IMR-90 (cell line): ENCODE results near the gene OPTC.

Experiments used
- CEBPB ChIP-seq: IDR thresholded peaks from 2 replicates; pipeline ENCODE4 v1.6.1; 2012; ENCODE audit warnings: low read depth, low read length, improper control_type of control experiment
- CTCF ChIP-seq: conservative IDR thresholded peaks from 2 replicates; pipeline ENCODE4 v1.5.1; 2012; ENCODE audit warnings: mild to moderate bottlenecking, low read depth, low read length, improper control_type of control experiment
- MAFK ChIP-seq: IDR thresholded peaks from 2 replicates; pipeline ENCODE4 v1.6.1; 2012; ENCODE audit warnings: low read depth, low read length, improper control_type of control experiment
- RCOR1 ChIP-seq: IDR thresholded peaks from 2 replicates; pipeline ENCODE4 v1.6.1; 2012; ENCODE audit warnings: mild to moderate bottlenecking, low read length, improper control_type of control experiment; ENCODE audit not compliant: insufficient replicate concordance

- TF ChIP-seq CTCF: no peak
- no peak for TF ChIP-seq CEBPB
- no peak for TF ChIP-seq MAFK
- TF ChIP-seq RCOR1: no peak
These were observed 23.6 kb downstream of the OPTC start for GRCh38 chr1:203517426-203518110.
